AG04450 (cell line): ENCODE data around the gene TBXT. TPM values are rescaled to one million over a fixed set of nuclear protein-coding genes. Genes with fewer than 3 reads are reported as not detected.

ENCODE experiments used
- CTCF ChIA-PET: fragments of 300-600, 350-600 bp; formaldehyde crosslinking; extraction: SDS; loops from one replicate; lab custom pipeline; 2022; ENCODE audit warnings: antibody characterized with exemption, inconsistent platforms; lab: Charles Lee
- POLR2A ChIA-PET: fragments of 350-600 bp; formaldehyde crosslinking; extraction: SDS; loops from one replicate; lab custom pipeline; 2021; ENCODE audit warnings: antibody characterized with exemption, inconsistent platforms; lab: Yijun Ruan, JAX
- DNase-seq: peaks from one replicate; pipeline ENCODE4 v3.0.0-alpha.2; 2011; ENCODE audit warnings: low read depth, low spot score
- H3K27ac ChIP-seq: one replicate; pipeline ENCODE4 v1.5.1; 2012; ENCODE audit warnings: low read depth, low read length, control low read depth
- H3K27me3 ChIP-seq: one replicate; pipeline ENCODE4 v1.6.0; 2012; ENCODE audit warnings: low read length; ENCODE audit not compliant: control insufficient read depth, insufficient read depth
- H3K4me3 ChIP-seq: 2 replicates; pipeline ENCODE4 v1.5.1; 2011; ENCODE audit warnings: mild to moderate bottlenecking, low read depth, low read length, control low read depth
- H3K9me3 ChIP-seq: 2 replicates; pipeline ENCODE4 v1.5.1; 2012; ENCODE audit warnings: low read length; ENCODE audit not compliant: control insufficient read depth, insufficient read depth
- polyA plus RNA-seq: library from polyadenylated mRNA; depleted of rRNA; stranded (reverse); fragments of >200 nt; gene quantifications from 2 replicates; pipeline ENCODE4 v1.2.3, GENCODE V29; 2011
- TF ChIP-seq, protein P1 (sequence below): IDR thresholded peaks from 2 replicates; pipeline ENCODE4 v1.5.1; 2011; ENCODE audit warnings: low read depth, low read length, control low read depth, inconsistent platforms

TBXT gene
- polyA plus RNA-seq, 1 experiment = not detected

GRCh38 chr6:166172546-166172945, 4.9 kb upstream of the TBXT start:
- TF ChIP-seq, protein P1, sequence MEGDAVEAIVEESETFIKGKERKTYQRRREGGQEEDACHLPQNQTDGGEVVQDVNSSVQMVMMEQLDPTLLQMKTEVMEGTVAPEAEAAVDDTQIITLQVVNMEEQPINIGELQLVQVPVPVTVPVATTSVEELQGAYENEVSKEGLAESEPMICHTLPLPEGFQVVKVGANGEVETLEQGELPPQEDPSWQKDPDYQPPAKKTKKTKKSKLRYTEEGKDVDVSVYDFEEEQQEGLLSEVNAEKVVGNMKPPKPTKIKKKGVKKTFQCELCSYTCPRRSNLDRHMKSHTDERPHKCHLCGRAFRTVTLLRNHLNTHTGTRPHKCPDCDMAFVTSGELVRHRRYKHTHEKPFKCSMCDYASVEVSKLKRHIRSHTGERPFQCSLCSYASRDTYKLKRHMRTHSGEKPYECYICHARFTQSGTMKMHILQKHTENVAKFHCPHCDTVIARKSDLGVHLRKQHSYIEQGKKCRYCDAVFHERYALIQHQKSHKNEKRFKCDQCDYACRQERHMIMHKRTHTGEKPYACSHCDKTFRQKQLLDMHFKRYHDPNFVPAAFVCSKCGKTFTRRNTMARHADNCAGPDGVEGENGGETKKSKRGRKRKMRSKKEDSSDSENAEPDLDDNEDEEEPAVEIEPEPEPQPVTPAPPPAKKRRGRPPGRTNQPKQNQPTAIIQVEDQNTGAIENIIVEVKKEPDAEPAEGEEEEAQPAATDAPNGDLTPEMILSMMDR = no peak
- POLR2A ChIA-PET = no interaction called here
- Histone ChIP-seq H3K9me3 (no peaks in the 10 kb centered on the region; the same call in 1 of the 2 replicates), H3K27ac (no peak overlapping the region), H3K4me3 (no peak overlapping the region), H3K27me3 (peaks cover 54% of the 10 kb centered on the region)
- CTCF ChIA-PET = no interaction called here
- DNase-seq = no peak

DNA sequence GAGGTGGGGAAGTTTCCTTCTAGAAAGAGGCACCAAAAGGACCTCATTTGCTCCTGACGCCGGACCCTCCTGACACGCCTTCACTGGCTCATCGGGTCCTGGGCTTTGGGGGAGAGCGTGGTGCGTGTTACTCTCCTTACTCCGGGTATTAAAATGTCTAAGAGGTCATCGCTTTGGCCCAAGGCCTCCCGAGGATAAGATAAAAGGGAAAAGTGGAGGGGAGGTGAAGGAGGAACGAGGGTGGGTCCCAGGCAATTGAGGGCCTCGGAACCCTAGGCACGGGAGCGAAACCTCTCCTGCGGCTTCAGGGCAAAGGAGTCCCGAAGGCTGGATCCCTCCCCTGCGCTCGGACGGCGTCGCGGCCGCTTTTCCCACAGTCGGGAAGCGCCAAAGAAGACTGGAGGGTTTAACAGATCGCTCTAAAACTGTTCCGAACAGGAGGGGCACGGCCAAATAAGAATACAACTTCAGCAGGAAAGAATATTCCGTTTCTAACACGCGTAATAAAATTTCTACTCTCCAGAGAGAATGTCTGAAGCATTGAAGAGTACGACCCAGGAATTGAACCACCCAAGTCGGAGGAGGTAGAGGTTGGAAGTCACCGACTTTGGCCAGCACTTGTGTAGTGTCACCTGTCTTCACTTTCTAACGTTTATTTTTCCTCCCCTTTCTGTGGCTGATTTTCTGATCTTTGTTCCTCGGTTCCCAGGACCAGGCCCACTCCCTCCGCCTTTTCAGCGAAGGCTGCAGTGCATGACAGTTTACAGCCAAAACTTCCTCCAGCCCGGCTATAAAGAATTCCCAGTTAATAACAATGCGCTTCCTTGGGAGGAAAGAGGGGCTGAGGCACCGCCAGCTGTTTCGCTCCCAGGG, 2.1 kb upstream of the TBXT start:
- TF ChIP-seq, protein P1 = no peak
- Histone ChIP-seq H3K27me3 (peaks cover 71% of the 10 kb centered on the region), H3K4me3 (no peak overlapping the region), H3K27ac (no peak overlapping the region), H3K9me3 (no peaks in the 10 kb centered on the region; the same call in 1 of the 2 replicates)
- ChIA-PET CTCF (no interaction called here), POLR2A (no interaction called here)
- no peak for DNase-seq

DNA sequence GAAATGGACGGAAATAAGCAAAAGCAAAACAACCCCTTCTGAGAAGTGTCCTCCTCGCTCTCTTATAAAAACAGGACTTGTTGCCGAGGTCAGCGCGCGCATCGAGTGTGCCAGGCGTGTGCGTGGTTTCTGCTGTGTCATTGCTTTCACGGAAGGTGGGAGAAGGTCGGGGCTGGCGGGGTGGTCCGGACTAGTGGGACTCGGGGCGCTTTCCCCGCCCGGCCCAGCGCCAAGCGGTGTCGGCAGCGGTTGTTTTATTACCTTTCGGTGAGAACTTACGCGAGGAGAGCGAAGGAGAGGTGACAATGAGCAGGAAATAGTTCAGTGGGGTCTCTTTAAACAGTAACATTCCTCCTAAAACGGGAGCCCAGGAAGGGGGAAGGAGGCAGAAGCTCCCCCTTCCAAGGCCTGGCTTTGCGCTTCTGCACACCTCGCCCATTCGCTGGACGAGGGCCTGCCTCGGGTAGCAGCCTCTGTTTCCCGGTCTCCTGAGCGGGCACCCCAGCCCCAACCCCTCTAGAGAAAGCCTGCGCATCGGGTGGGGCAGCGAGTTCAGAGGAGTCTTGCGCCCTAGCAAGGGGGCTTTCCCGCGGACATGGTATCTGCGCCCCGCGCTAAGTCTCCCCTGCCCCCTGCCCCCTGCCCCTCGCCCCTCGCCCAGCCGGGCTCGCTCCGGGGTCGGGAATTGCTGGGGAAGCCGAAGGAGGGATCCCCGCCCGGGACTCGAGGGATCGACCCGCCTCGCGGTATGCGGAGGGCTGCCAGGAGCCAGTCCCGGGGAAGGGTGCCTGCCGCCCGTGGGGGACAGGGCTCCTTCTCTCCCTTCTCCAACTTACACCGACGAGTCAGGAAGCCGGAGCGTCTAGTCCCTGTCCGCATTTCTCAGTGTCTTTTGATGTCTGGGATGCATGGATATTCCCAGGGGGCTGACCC, 1.2 kb upstream of the TBXT start:
- no peak for DNase-seq
- TF ChIP-seq, protein P1 = no peak
- no peak overlapping the region for H3K4me3 ChIP-seq
- CTCF ChIA-PET = no interaction called here
- H3K9me3 ChIP-seq = no peaks in the 10 kb centered on the region; the same call in 1 of the 2 replicates
- no peak overlapping the region for H3K27ac ChIP-seq
- POLR2A ChIA-PET = no interaction called here
- peaks cover 71% of the 10 kb centered on the region for H3K27me3 ChIP-seq

DNA sequence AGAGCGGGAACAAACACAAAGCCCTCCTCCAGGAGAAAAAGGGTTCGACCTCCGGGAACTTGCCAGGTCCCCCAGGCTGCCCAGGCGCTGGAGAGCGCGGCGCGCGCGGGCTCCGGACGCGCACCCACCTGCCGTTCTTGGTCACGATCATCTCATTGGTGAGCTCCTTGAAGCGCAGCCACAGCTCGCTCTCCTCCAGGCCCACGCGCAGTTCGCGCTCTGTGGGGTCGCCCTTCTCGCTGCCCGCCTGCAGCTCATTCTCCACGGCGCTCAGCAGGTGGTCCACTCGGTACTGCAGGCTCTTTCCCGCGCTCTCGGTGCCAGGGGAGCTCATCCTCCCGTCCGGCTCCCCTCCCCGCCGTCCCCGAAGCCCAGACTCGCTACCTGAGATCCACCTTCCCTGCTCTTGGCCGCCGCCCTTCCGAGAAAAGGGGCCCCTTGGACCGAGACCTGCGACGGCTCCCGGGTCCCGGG, 356 bp downstream of the TBXT start:
- no peak for DNase-seq
- no peak overlapping the region for H3K4me3 ChIP-seq
- peaks cover 62% of the 10 kb centered on the region for H3K27me3 ChIP-seq
- no peak overlapping the region for H3K27ac ChIP-seq
- H3K9me3 ChIP-seq = no peaks in the 10 kb centered on the region; the same call in 1 of the 2 replicates
- ChIA-PET CTCF (no interaction called here), POLR2A (no interaction called here)
- TF ChIP-seq, protein P1 = no peak
